Right cardiac atrium (tissue), 5 donors: ENCODE results near the gene MAPKAPK3. TPM values are rescaled to one million over a fixed set of nuclear protein-coding genes. Genes with fewer than 3 reads are reported as not detected.
A peak's percentile ranks its signal among the peaks of the same experiment; 100 is the strongest.
"Not testable (repeated sequence)": the region's sequence is repeated elsewhere in the genome, so short reads cannot be mapped to it uniquely, and the experiment has no call there.

Source experiments
- ATAC-seq, 2 donors: fragments of 200-7000 bp; cut with Tn5 transposase; one replicate each; pipeline versions ENCODE4 v1.8.0 to v1.9.1; 2020; ENCODE audit warnings: moderate library complexity in 2 of 2, mild to moderate bottlenecking in 1 of 2
- DNase-seq, 3 donors: peaks; one replicate each; pipeline ENCODE4 v3.0.0-alpha.2; 2020
- H3K27ac ChIP-seq: one replicate; pipeline ENCODE4 v1.5.1; 2013; ENCODE audit warnings: mild to moderate bottlenecking, low read length, control low read depth, moderate library complexity
- H3K27me3 ChIP-seq: one replicate; pipeline ENCODE4 v1.6.1; 2013; ENCODE audit not compliant: control insufficient read depth, insufficient read depth
- H3K4me1 ChIP-seq: one replicate; pipeline ENCODE4 v1.6.1; 2013; ENCODE audit warnings: low read length; ENCODE audit not compliant: control insufficient read depth, insufficient read depth
- H3K4me3 ChIP-seq: one replicate; pipeline ENCODE4 v1.5.1; 2013; ENCODE audit warnings: low read length, control low read depth
- H3K9me3 ChIP-seq: one replicate; pipeline ENCODE4 v1.6.1; 2013; ENCODE audit warnings: low read length; ENCODE audit not compliant: control insufficient read depth
- WGBS: extraction: QIAGEN DNeasy Blood & Tissue Kit; methylation state at CpG from one replicate; pipeline ENCODE4 v1.1.7; 2013; 5-methylcytosine and 5-hydroxymethylcytosine counted together
- intact Hi-C, 4 donors: fragments of 100-400 bp; cut with DNase I; formaldehyde crosslinking; loops; one replicate each; pipeline versions ENCODE4 v1.11.0 to v1.14.0; 2022 to 2023
- polyA plus RNA-seq: library from polyadenylated mRNA; stranded (reverse); fragments of 200-250 nt; gene quantifications from one replicate; pipeline ENCODE4 v1.2.3, GENCODE V29; 2013
- total RNA-seq, 4 donors: library from RNA; stranded (reverse); fragmentation: NEBNext Ultra II Directional; extraction: Animal tissue kit (Norgen Biotek cat#: 25700); gene quantifications; one replicate each; pipeline ENCODE4 v1.2.1, GENCODE V29; 2021
- donor health status: healthy with polysubstance abuse.
- donor health status: DM: no; HTN: yes; CAD: no.
- donor health status: DM: no; HTN: no; CAD: no.
- donor health status: DM: no; HTN: yes; CAD: no; lungs with severe emphysema.
- donor health status: DM: yes; HTN: yes; CAD: no.

Gene MAPKAPK3
- total and polyA plus RNA-seq, 5 donors, result 167 to 260 (median 224) TPM

GRCh38 chr3:50674349-50675178 lies 57.6 kb downstream of the MAPKAPK3 start, which contains the start of gene DOCK3:
Gene DOCK3 (plus strand): TSS chr3:50674927. CDS start chr3:50675264, 337 bp downstream.
- WGBS, result 3% methylated on average over 89 of the region's 89 CpGs
- DNase-seq (peak; percentile 68 to 87 (median 83)), ATAC-seq (peak; percentile 91 to 92)
- Histone ChIP-seq H3K4me3 (peak within 1 kb of the TSS; percentile 88), H3K9me3 (no peaks in the 10 kb centered on the region), H3K4me1 (no peaks in the 10 kb centered on the region), H3K27me3 (no peaks in the 10 kb centered on the region), H3K27ac (no peak within 1 kb of the TSS)
- intact Hi-C loops, result no loop called here

- 3% methylated on average over 65 of the region's 65 CpGs for WGBS
Measured at GRCh38 chr3:50675179-50676030, 58.5 kb downstream of the MAPKAPK3 start.

GRCh38 chr3:50676031-50676705 lies 59.2 kb downstream of the MAPKAPK3 start:
- intact Hi-C loops, result no loop called here
- Histone ChIP-seq H3K27me3 (no peaks in the 10 kb centered on the region), H3K27ac (no peak overlapping the region), H3K4me3 (no peak overlapping the region), H3K9me3 (no peaks in the 10 kb centered on the region), H3K4me1 (no peaks in the 10 kb centered on the region)
- ATAC-seq (no peak), DNase-seq (no peak)
- 77% methylated on average over 7 of the region's 7 CpGs for WGBS

More at GRCh38 chr3:50675179-50676030, 58.5 kb downstream of the MAPKAPK3 start:
- no peaks in the 10 kb centered on the region for H3K4me1 ChIP-seq
- intact Hi-C loops, result no loop called here
- H3K9me3 ChIP-seq, result no peaks in the 10 kb centered on the region
- ATAC-seq, result peak; percentile 21 to 65
- peak overlapping the region; percentile 88 for H3K4me3 ChIP-seq
- peak; percentile 36 to 82 (median 75) for DNase-seq
- no peak overlapping the region for H3K27ac ChIP-seq
- no peaks in the 10 kb centered on the region for H3K27me3 ChIP-seq

- Histone ChIP-seq H3K27me3 (no peaks in the 10 kb centered on the region), H3K4me1 (peaks cover 3% of the 10 kb centered on the region), H3K9me3 (no peaks in the 10 kb centered on the region), H3K27ac (no peak overlapping the region), H3K4me3 (no peak overlapping the region)
- 47% methylated on average over 7 of the region's 7 CpGs for WGBS
- peak; percentile 60 to 78 for ATAC-seq
- DNase-seq, result peak in 1 of 3 donors; percentile 20
- intact Hi-C loops, result loop anchor here in 1 of 4 donors (10.0 kb wide), 1 partner anchor 188 kb away; no protein-coding TSS in a partner anchor
Measured at GRCh38 chr3:50687127-50687751, 70.3 kb downstream of the MAPKAPK3 start.

GRCh38 chr3:50687916-50688315 lies 71.0 kb downstream of the MAPKAPK3 start:
- H3K9me3 ChIP-seq, result no peaks in the 10 kb centered on the region
- intact Hi-C loops, result loop anchor here in 1 of 4 donors (10.0 kb wide), 1 partner anchor 187 kb away; no protein-coding TSS in a partner anchor
- no peak overlapping the region for H3K27ac ChIP-seq
- ATAC-seq (no peak), DNase-seq (no peak)
- no peaks in the 10 kb centered on the region for H3K27me3 ChIP-seq
- WGBS, result 72% methylated on average over 2 of the region's 2 CpGs
- H3K4me1 ChIP-seq, result peaks cover 3% of the 10 kb centered on the region
- H3K4me3 ChIP-seq, result no peak overlapping the region

- not testable (repeated sequence) for H3K9me3 ChIP-seq, H3K4me3 ChIP-seq, H3K4me1 ChIP-seq, H3K27ac ChIP-seq, H3K27me3 ChIP-seq, DNase-seq, ATAC-seq
- intact Hi-C loops, result loop anchor here in 1 of 4 donors (10.0 kb wide), 1 partner anchor 186 kb away; no protein-coding TSS in a partner anchor
- WGBS, result 88% methylated on average over 4 of the region's 4 CpGs
Measured at GRCh38 chr3:50688602-50689001, 71.7 kb downstream of the MAPKAPK3 start.

GRCh38 chr3:50689558-50689957 lies 72.6 kb downstream of the MAPKAPK3 start:
- no peak overlapping the region for H3K4me3 ChIP-seq
- no peaks in the 10 kb centered on the region for H3K9me3 ChIP-seq
- DNase-seq (no peak), ATAC-seq (no peak)
- intact Hi-C loops, result loop anchor here in 1 of 4 donors (10.0 kb wide), 1 partner anchor 185 kb away; no protein-coding TSS in a partner anchor
- 43% methylated on average over 6 of the region's 6 CpGs for WGBS
- no peaks in the 10 kb centered on the region for H3K27me3 ChIP-seq
- H3K4me1 ChIP-seq, result peaks cover 3% of the 10 kb centered on the region
- no peak overlapping the region for H3K27ac ChIP-seq

- no peaks in the 10 kb centered on the region for H3K27me3 ChIP-seq
- intact Hi-C loops, result no loop called here
- no peaks in the 10 kb centered on the region for H3K9me3 ChIP-seq
- DNase-seq (no peak), ATAC-seq (no peak)
- H3K27ac ChIP-seq, result no peak overlapping the region
- no peaks in the 10 kb centered on the region for H3K4me1 ChIP-seq
- H3K4me3 ChIP-seq, result no peak overlapping the region
- WGBS, result 67% methylated on average over 2 of the region's 2 CpGs
Measured at GRCh38 chr3:50695031-50695430, 78.1 kb downstream of the MAPKAPK3 start.

GRCh38 chr3:50696276-50696675 lies 79.3 kb downstream of the MAPKAPK3 start:
- no peak overlapping the region for H3K27ac ChIP-seq
- WGBS, result 87% methylated on average over 3 of the region's 3 CpGs
- no peaks in the 10 kb centered on the region for H3K4me1 ChIP-seq
- no peak for DNase-seq
- H3K9me3 ChIP-seq, result no peaks in the 10 kb centered on the region
- no peak overlapping the region for H3K4me3 ChIP-seq
- ATAC-seq, result no peak
- no peaks in the 10 kb centered on the region for H3K27me3 ChIP-seq
- intact Hi-C loops, result no loop called here

- no peak overlapping the region for H3K27ac ChIP-seq
- WGBS, result 92% methylated on average over 2 of the region's 2 CpGs
- intact Hi-C loops, result no loop called here
- no peaks in the 10 kb centered on the region for H3K9me3 ChIP-seq
- H3K27me3 ChIP-seq, result no peaks in the 10 kb centered on the region
- no peak overlapping the region for H3K4me3 ChIP-seq
- no peak for DNase-seq
- no peaks in the 10 kb centered on the region for H3K4me1 ChIP-seq
- no peak for ATAC-seq
Measured at GRCh38 chr3:50698269-50698668, 81.3 kb downstream of the MAPKAPK3 start.
